GM19372 (cell line): Measurements from ENCODE around the gene CORO7.

Experiments
- ATAC-seq: cut with Tn5 transposase; IDR thresholded peaks from one replicate; pipeline ENCODE4 v1.9.1; 2021; ENCODE audit warnings: mild to moderate bottlenecking, low read depth, moderate library complexity; ENCODE audit not compliant: unreplicated experiment

CORO7 gene

DNA sequence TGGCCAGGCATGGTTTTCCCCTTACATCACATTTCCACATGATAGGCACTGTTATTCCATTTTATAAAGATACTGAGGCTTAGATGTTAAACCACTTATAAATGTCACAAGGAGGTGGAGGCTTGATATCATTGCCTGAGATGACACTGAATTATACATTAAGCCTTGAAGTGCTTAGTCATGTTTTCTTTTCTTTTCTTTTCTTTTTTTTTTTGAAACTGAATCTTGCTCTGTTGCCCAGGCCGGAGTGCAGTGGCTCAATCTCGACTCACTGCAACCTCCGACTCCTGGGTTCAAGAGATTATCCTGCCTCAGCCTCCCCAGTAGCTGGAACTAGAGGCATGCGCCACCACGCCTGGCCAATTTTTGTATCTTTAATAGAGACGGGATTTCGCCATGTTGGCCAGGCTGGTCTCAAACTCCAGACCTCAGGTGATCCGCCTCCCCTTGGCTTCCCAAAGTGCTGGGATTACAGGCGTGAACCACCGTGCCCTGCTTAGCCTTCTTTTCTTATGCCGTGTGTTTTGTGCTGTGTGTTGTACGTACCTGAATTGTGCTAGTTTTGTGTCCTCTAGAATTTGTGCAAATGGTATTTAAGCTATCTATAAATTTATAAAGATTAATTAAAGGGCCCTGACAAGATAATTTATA lies 10.5 kb upstream of the CORO7 start:
- ATAC-seq = no peak

- peak; percentile 23 for ATAC-seq
Measured at GRCh38 chr16:4426021-4426684, 9.8 kb upstream of the CORO7 start.

- peak; percentile 89 for ATAC-seq
Measured at GRCh38 chr16:4425378-4426020, 9.1 kb upstream of the CORO7 start, which contains the start of gene DNAJA3. DNAJA3 (plus strand) TSS chr16:4425868; CDS start chr16:4425882, 14 bp downstream.

- ATAC-seq = no peak
Measured at GRCh38 chr16:4420505-4421105, 4.2 kb upstream of the CORO7 start.

DNA sequence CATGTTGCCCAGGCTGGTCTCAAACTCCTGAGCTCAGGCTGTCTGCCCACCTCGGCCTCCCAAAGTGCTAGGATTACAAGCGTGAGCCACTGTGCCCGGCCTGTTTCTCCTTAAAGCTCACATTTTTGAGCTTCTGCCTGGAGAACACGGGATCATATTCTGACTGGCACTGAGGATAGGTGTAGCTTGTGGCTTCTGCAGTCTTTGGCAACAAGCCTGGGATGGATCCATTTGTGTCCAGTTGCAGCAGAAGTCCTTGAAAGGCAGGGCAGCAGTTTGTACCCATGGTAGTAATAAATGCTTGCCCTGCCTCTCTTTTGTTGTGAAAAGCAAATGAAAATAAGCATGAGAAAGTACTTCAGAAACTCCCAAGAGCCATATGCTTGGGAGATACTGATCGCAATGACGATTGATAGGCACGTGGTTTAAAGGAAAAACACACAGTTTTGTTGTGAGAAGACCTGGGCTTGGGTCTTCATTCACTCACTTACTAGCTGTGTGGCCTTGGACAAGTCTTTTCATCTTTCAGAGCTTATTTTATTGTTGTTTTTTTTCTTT lies 3.1 kb upstream of the CORO7 start:
- no peak for ATAC-seq

DNA sequence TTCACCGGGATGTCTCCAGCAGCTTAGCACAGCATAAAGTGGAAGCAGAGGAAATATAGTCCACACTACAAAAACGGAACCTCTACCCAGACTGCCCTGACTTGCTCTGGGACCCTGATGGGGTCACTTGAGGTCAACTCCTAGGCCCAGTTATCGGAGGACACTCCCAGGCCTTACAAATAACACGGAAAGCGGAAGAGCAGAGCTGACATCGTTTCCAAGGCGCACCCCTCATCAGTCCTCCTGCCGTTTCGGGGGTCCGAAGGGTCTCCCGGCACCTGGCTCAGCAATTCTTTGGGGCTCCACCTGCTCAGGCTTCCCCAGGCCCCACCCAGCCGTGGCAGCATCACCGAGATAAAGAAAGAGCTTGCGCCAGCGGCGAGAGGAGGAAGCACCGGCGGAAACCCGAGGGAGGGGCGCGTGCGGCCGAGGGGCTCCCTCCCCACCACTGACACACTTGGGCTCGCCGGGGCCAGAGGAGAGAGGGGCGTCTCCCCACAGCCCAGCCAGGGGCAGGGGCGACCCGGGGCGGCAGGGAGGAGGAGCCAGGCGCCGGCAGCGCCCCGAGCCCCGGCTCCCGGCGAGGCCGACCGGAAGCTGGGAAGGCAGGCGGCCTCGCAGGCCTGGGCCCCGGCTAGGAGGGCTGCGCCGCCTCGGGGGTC lies 727 bp downstream of the CORO7 start:
- peak; percentile 9 for ATAC-seq

DNA sequence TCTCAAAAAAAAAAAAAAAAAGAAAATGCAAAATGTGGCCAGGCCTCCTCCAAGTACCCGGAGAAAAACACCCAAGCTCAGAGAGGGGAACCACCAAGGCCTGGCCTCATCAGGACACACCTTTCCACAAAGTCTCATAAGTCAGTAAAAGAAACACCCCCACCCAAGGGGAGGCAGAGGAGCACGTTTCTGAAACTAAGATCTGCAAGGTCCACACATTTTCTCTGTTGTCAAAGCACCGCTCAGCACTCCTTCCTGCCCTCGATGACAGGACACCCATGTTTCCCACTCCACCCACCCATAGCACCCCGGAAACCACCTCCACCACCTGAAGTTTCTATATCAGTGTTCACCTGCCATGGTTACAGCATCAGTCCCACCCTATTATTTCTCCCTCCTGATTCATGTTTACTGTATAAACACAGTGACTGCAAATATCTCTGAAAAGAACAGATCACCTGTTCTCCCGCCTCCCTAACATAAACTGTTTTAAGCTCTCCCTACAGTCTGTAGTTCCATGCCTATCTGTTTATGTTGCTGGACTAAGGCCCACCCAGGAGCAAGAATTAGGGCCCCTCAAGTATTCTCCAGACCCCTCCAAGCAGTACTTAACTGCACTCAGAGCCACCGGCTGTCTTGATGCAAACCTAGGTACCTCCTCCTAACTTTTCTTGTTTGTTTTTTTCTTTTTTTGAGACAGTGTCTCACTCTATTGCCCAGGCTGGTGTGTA lies 2.0 kb downstream of the CORO7 start:
- ATAC-seq = peak; percentile 61

GRCh38 chr16:4412854-4413253 lies 3.5 kb downstream of the CORO7 start:
- ATAC-seq = no peak

DNA sequence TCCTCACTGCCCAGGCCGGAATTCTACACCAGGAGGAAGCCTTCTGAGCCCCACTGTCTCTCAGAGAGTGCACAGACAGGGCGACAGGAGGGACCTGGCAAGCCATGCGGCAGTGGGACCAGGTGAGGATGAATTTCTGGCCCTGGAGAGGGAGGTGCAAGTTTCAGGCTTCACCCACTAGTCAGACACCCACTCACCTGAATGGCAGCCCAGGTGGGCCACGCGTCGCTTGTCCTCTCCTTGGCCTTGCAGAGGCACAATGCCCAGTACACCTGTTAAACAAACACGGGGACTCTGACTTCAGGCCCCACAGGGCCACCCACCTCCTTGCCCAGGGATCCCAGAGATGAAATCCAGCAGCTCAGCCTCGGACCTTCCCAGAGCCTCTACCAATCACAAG lies 4.2 kb downstream of the CORO7 start:
- no peak for ATAC-seq

- ATAC-seq = no peak
Measured at GRCh38 chr16:4411684-4412083, 4.7 kb downstream of the CORO7 start.

GRCh38 chr16:4410335-4411075 lies 5.9 kb downstream of the CORO7 start:
- ATAC-seq = no peak

GRCh38 chr16:4409081-4409932 lies 7.1 kb downstream of the CORO7 start:
- ATAC-seq = no peak

DNA sequence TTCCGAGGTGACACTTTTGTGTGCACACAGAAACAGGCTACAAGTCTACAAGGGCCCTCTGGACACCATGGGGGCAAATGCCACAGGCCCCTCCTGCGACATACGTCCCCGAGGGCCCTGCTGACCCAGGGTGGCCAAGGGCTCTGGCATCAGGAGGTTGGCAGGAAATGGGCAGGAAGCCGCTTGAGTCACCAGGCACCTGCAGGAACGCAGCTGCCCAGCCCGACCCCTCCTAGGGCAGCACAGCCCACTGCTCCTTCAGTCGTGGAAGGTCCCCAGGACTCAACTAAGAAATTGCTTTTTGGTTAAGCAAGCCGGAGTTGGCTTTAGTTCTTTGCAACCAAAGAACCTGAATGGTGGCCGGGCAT lies 8.1 kb downstream of the CORO7 start:
- ATAC-seq = no peak

GRCh38 chr16:4407543-4408322 lies 8.7 kb downstream of the CORO7 start:
- no peak for ATAC-seq

- no peak for ATAC-seq
Measured at GRCh38 chr16:4404967-4405696, 11.3 kb downstream of the CORO7 start.

GRCh38 chr16:4404247-4404966 lies 12.0 kb downstream of the CORO7 start:
- ATAC-seq = no peak
